H1 (cell line): Measurements from ENCODE around the gene SND1. TPM values are rescaled to one million over a fixed set of nuclear protein-coding genes. Genes with fewer than 3 reads are reported as not detected.
A peak's percentile ranks its signal among the peaks of the same experiment; 100 is the strongest.

Source experiments
- CTCF ChIA-PET: fragments of 300-600 bp; sonication (Branson Sonifier 250); formaldehyde crosslinking; loops from one replicate; lab custom pipeline; 2021; ENCODE audit not compliant: partially characterized antibody; lab: Charles Lee
- POLR2A ChIA-PET: fragments of 300-600 bp; sonication (Branson Sonifier 250); formaldehyde crosslinking; loops from one replicate; lab custom pipeline; 2021; ENCODE audit warnings: inconsistent platforms; ENCODE audit not compliant: partially characterized antibody; lab: Charles Lee
- DNase-seq, 2 experiments: peaks; one replicate each; pipeline versions ENCODE4 v3.0.0 to v3.0.0-alpha.2; 2010 to 2022; ENCODE audit warnings: low spot score in 2 of 2, low read depth in 1 of 2, mixed read lengths in 1 of 2
- FAIRE-seq: peaks from 2 replicates; lab custom pipeline; 2011; peaks lifted over from hg19 to GRCh38; lab: Jason Lieb, UNC
- H2AFZ ChIP-seq: 2 replicates; pipeline ENCODE4 v1.8.1; 2012; ENCODE audit warnings: low read length, inconsistent platforms
- H2AK5ac ChIP-seq: 2 replicates; pipeline ENCODE4 v1.6.1; 2013; ENCODE audit warnings: low read depth, low read length
- H2BK120ac ChIP-seq: replicated peaks from 2 replicates; pipeline ENCODE3; 2013; ENCODE audit warnings: low read depth, low read length, inconsistent platforms
- H2BK12ac ChIP-seq: 2 replicates; pipeline ENCODE4 v1.6.1; 2013; ENCODE audit warnings: low read depth, low read length
- H2BK15ac ChIP-seq: 2 replicates; pipeline ENCODE4 v1.6.1; 2013; ENCODE audit warnings: low read length
- H2BK20ac ChIP-seq: 2 replicates; pipeline ENCODE4 v1.6.1; 2013; ENCODE audit warnings: low read length
- H2BK5ac ChIP-seq: 2 replicates; pipeline ENCODE4 v1.6.1; 2013; ENCODE audit warnings: low read depth, low read length
- H3K14ac ChIP-seq: 2 replicates; pipeline ENCODE4 v1.6.1; 2013; ENCODE audit warnings: inconsistent platforms; ENCODE audit not compliant: insufficient read length
- H3K18ac ChIP-seq: 2 replicates; pipeline ENCODE4 v1.6.1; 2013; ENCODE audit warnings: low read length; ENCODE audit errors: extremely low read depth
- H3K23ac ChIP-seq: 2 replicates; pipeline ENCODE4 v1.6.1; 2013; ENCODE audit warnings: inconsistent platforms; ENCODE audit not compliant: insufficient read length
- H3K23me2 ChIP-seq: 2 replicates; pipeline ENCODE4 v1.6.1; 2013; ENCODE audit warnings: low read depth, low read length
- H3K27ac ChIP-seq: 2 replicates; pipeline ENCODE4 v1.6.1; 2011; ENCODE audit warnings: low read depth, low read length, inconsistent platforms
- H3K27me3 ChIP-seq, 4 experiments: replicated peaks in 1 of 4; 1 replicate in 1 of 4; 2 replicates in 3 of 4; pipeline versions ENCODE4 v1.6.1 to v1.8.1; 2011 to 2013; ENCODE audit warnings: low read length in 3 of 4, mild to moderate bottlenecking in 3 of 4, inconsistent platforms in 2 of 4, mixed read lengths in 2 of 4, moderate library complexity in 1 of 4; ENCODE audit not compliant: control insufficient read depth in 3 of 4, insufficient read depth in 3 of 4; ENCODE audit errors: extremely low read depth in 1 of 4
- H3K36me3 ChIP-seq, 4 experiments: 2 replicates each; pipeline versions ENCODE4 v1.6.1 to v1.8.1; 2011 to 2013; ENCODE audit warnings: mild to moderate bottlenecking in 4 of 4, low read length in 3 of 4, moderate library complexity in 2 of 4, control low read depth in 1 of 4, inconsistent platforms in 1 of 4; ENCODE audit not compliant: insufficient read depth in 4 of 4, control insufficient read depth in 2 of 4
- H3K4ac ChIP-seq: replicated peaks from 2 replicates; pipeline ENCODE3; 2013; ENCODE audit warnings: low read length, low read depth, mixed read lengths, inconsistent platforms; ENCODE audit not compliant: insufficient read length
- H3K4me1 ChIP-seq, 4 experiments: replicated peaks in 1 of 4; 1 replicate in 1 of 4; 2 replicates in 3 of 4; pipeline versions ENCODE4 v1.6.1 to v1.8.1; 2011 to 2013; ENCODE audit warnings: low read length in 3 of 4, inconsistent platforms in 2 of 4, mixed read lengths in 1 of 4; ENCODE audit not compliant: insufficient read depth in 4 of 4, control insufficient read depth in 3 of 4
- H3K4me2 ChIP-seq, 2 experiments: 2 replicates each; pipeline versions ENCODE4 v1.6.1 to v1.8.1; 2011 to 2013; ENCODE audit warnings: low read depth in 2 of 2, low read length in 2 of 2, control low read depth in 1 of 2, inconsistent platforms in 1 of 2, mild to moderate bottlenecking in 1 of 2; ENCODE audit not compliant: insufficient read depth in 1 of 2
- H3K4me3 ChIP-seq, 4 experiments: fragments of 200-600, 300-600 bp in 1 of 4; sonication (generic), shearing (Covaris generic), sonication (Bioruptor Twin) in 1 of 4; 2 replicates each; pipeline versions ENCODE4 v1.5.1 to v1.8.1; 2011 to 2016; ENCODE audit warnings: low read length in 4 of 4, low read depth in 3 of 4, control low read depth in 2 of 4, inconsistent platforms in 2 of 4, mild to moderate bottlenecking in 2 of 4, mixed read lengths in 1 of 4, moderate library complexity in 1 of 4; ENCODE audit not compliant: insufficient read depth in 2 of 4; ENCODE audit errors: extremely low read depth in 1 of 4
- H3K56ac ChIP-seq: replicated peaks from 2 replicates; pipeline ENCODE3; 2013; ENCODE audit warnings: low read depth, mild to moderate bottlenecking, mixed read lengths, low read length, inconsistent platforms; ENCODE audit not compliant: insufficient read length
- H3K79me1 ChIP-seq: 2 replicates; pipeline ENCODE4 v1.6.1; 2013; ENCODE audit warnings: low read depth, low read length, control low read depth
- H3K79me2 ChIP-seq, 2 experiments: 2 replicates each; pipeline versions ENCODE4 v1.6.1 to v1.8.1; 2012 to 2013; ENCODE audit warnings: low read length in 2 of 2, mild to moderate bottlenecking in 2 of 2, inconsistent platforms in 1 of 2; ENCODE audit not compliant: insufficient read depth in 2 of 2, control insufficient read depth in 1 of 2
- H3K9ac ChIP-seq, 4 experiments: replicated peaks in 1 of 4; 1 replicate in 1 of 4; 2 replicates in 3 of 4; pipeline versions ENCODE4 v1.6.1 to v1.8.1; 2011 to 2013; ENCODE audit warnings: low read depth in 3 of 4, low read length in 3 of 4, control low read depth in 2 of 4, mild to moderate bottlenecking in 2 of 4, moderate library complexity in 2 of 4, inconsistent platforms in 1 of 4; ENCODE audit errors: extremely low read depth in 1 of 4
- H3K9me3 ChIP-seq, 2 experiments: 2 replicates each; pipeline versions ENCODE4 v1.6.1 to v1.8.1; 2012 to 2013; ENCODE audit warnings: mild to moderate bottlenecking in 2 of 2, moderate library complexity in 2 of 2, control low read depth in 1 of 2, inconsistent platforms in 1 of 2, low read depth in 1 of 2, low read length in 1 of 2, mixed read lengths in 1 of 2; ENCODE audit not compliant: insufficient read depth in 2 of 2
- H4K20me1 ChIP-seq, 2 experiments: replicated peaks in 1 of 2; 2 replicates each; pipeline versions ENCODE3 to v1.8.1; 2011 to 2013; ENCODE audit warnings: inconsistent platforms in 2 of 2, low read length in 2 of 2, mild to moderate bottlenecking in 1 of 2; ENCODE audit not compliant: insufficient read depth in 2 of 2, control insufficient read depth in 1 of 2
- H4K5ac ChIP-seq: 2 replicates; pipeline ENCODE4 v1.6.1; 2013; ENCODE audit warnings: low read length, low read depth, mixed read lengths, inconsistent platforms; ENCODE audit not compliant: insufficient read length
- H4K8ac ChIP-seq: 2 replicates; pipeline ENCODE4 v1.8.0; 2013; ENCODE audit warnings: mild to moderate bottlenecking, moderate library complexity, low read length, inconsistent platforms; ENCODE audit not compliant: insufficient read depth; ENCODE audit errors: extremely low read depth
- H4K91ac ChIP-seq: replicated peaks from 2 replicates; pipeline ENCODE3; 2013; ENCODE audit warnings: low read length, mixed read lengths, inconsistent platforms; ENCODE audit not compliant: insufficient read length
- CREB1 ChIP-seq: IDR thresholded peaks from 2 replicates; pipeline ENCODE4 v1.6.1; 2012; ENCODE audit warnings: inconsistent platforms
- EGR1 ChIP-seq: IDR thresholded peaks from 2 replicates; pipeline ENCODE4 v1.6.1; 2011; ENCODE audit warnings: low read depth, low read length, borderline replicate concordance
- PHF8 ChIP-seq: fragments of 200-600 bp; sonication (generic); conservative IDR thresholded peaks from 2 replicates; pipeline ENCODE4 v1.7.1; 2012; ENCODE audit warnings: low read depth, mild to moderate bottlenecking, inconsistent platforms, low read length, moderate library complexity
- RNF2 ChIP-seq: fragments of 200-900, 300-1000 bp; sonication (generic); IDR thresholded peaks from 2 replicates; pipeline ENCODE4 v1.7.1; 2016; ENCODE audit warnings: borderline replicate concordance, low read depth, mild to moderate bottlenecking, antibody characterized with exemption, low read length; ENCODE audit not compliant: poor library complexity, severe bottlenecking; ENCODE audit errors: missing control alignments
- SP1 ChIP-seq: IDR thresholded peaks from 2 replicates; pipeline ENCODE4 v1.6.1; 2011; ENCODE audit warnings: low read depth, low read length
- WGBS, 2 experiments: shearing (Covaris generic) in 1 of 2; methylation state at CpG; one replicate each; pipeline versions ENCODE4 v1.1.6 to v1.1.7; 2013 to 2015; ENCODE audit warnings: low lambda C conversion rate in 2 of 2, mixed read lengths in 2 of 2, inconsistent platforms in 1 of 2, low coverage in 1 of 2, missing lambda C conversion rate in 1 of 2; ENCODE audit not compliant: insufficient replicate concordance in 2 of 2, insufficient coverage in 1 of 2, insufficient read length in 1 of 2; ENCODE audit errors: extremely low coverage in 1 of 2, missing lambda C conversion rate in 1 of 2; 5-methylcytosine and 5-hydroxymethylcytosine counted together
- polyA plus RNA-seq, 7 experiments: library from polyadenylated mRNA; depleted of rRNA in 3 of 7; stranded (reverse) in 5 of 7; unstranded in 2 of 7; fragments of >200 nt in 5 of 7; fragments of 200-250 nt in 2 of 7; gene quantifications; 1 replicate in 5 of 7; 2 replicates in 1 of 7; 4 replicates in 1 of 7; pipeline versions ENCODE4 v1.2.1 to v1.2.3, GENCODE V29; 2011 to 2013; ENCODE audit warnings: missing spikeins in 2 of 7, mixed read lengths in 2 of 7
- total RNA-seq: library from RNA; stranded (reverse); fragmentation: NEBNext Ultra II Directional; extraction: Animal tissue kit (Norgen Biotek cat#: 25700); gene quantifications from 2 replicates; pipeline ENCODE4 v1.2.1, GENCODE V29; 2021

The SND1 gene
- total and polyA plus RNA-seq, 2 of the 8 experiments (the other 6 are each of a cell fraction or from before 2014, with no cell fraction given): 122 to 290 TPM

DNA sequence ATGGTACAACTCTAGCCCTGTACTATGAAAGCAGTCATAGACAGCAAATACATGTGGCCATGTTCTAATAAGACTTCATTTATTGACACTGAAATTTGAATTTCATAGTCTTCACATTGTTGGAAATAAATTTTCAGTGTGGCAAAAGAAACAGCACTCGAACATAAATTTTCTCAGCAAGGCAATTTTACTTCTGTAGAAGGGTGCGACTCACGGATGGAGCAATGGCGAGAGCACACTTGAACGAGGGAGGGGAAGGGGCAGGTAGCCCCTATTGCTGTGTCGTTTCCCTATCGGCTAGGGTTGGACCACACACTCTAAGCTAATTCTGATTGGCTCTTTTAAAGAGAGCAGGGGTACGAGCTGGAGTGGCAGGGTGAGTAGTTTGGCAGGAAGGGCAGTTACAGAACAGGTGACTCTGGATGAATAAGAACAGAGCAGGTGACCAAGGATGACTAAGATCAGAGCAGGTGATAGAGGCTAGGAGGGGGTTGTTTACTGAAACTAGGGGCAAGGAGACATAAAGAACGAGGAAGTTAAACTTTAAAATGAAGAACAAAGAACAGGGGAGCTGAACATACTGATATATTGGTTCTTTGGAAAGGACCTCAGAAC lies 327.2 kb downstream of the SND1 start:
- no peak overlapping the region for H3K56ac ChIP-seq
- WGBS, 2 experiments: 58% methylated on average over 9 of the region's 9 CpGs; no CpG with 5 or more reads in 1 of the 2 experiments
- H4K8ac ChIP-seq: peak overlapping the region; percentile 51; the same call in 1 of the 2 replicates
- H3K18ac ChIP-seq: no peak overlapping the region
- H2BK15ac ChIP-seq: no peak overlapping the region
- POLR2A ChIA-PET: no interaction called here
- peaks cover 0 to 4% of the 10 kb centered on the region in 2 experiments; a peak in 1 of 4 replicates for H3K79me2 ChIP-seq
- no peak overlapping the region for H4K91ac ChIP-seq
- no peak overlapping the region for H2BK12ac ChIP-seq
- no peak overlapping the region for H2AFZ ChIP-seq
- no peaks in the 10 kb centered on the region; the same call in none of the 2 replicates for H3K79me1 ChIP-seq
- no peak overlapping the region for H3K27ac ChIP-seq
- H3K4me1 ChIP-seq: peaks cover 2 to 6% (median 4%) of the 10 kb centered on the region in 4 experiments; a peak in 4 of 7 replicates
- peaks cover 0 to 11% (median 0%) of the 10 kb centered on the region in 4 experiments; a peak in 1 of 8 replicates for H3K36me3 ChIP-seq
- FAIRE-seq (peak; percentile 77), DNase-seq (no peak)
- H3K27me3 ChIP-seq: no peaks in the 10 kb centered on the region
- H3K23me2 ChIP-seq: peaks cover 2% of the 10 kb centered on the region; the same call in 1 of the 2 replicates
- no peak overlapping the region for H3K4me3 ChIP-seq
- H2BK5ac ChIP-seq: no peak overlapping the region
- TF ChIP-seq RNF2 (no peak), EGR1 (no peak), PHF8 (no peak), CREB1 (no peak), SP1 (0 out of 2 replicates have a peak, but pooled peaks have one; percentile 29)
- TF ChIP-seq, all 59 proteins: peak for 1
- CTCF ChIA-PET: interaction anchor here (0.5 to 1.8 kb wide), 7 partner anchors 9 to 896 kb away, joined by 3 to 4 read pairs (median 3); no protein-coding TSS in a partner anchor
- Histone ChIP-seq H3K14ac (no peak overlapping the region), H2BK120ac (no peak overlapping the region), H3K23ac (no peak overlapping the region), H3K9me3 (no peaks in the 10 kb centered on the region), H3K9ac (no peak overlapping the region), H3K4ac (no peak overlapping the region), H4K5ac (no peak overlapping the region), H4K20me1 (peaks cover 0 to 5% of the 10 kb centered on the region in 2 experiments), H3K4me2 (no peak overlapping the region), H2BK20ac (no peak overlapping the region), H2AK5ac (no peak overlapping the region)
